ENCODE results near the gene SPATA31C1.
A peak's percentile ranks its signal among the peaks of the same experiment; 100 is the strongest.
"Not testable (repeated sequence)": the region's sequence is repeated elsewhere in the genome, so short reads cannot be mapped to it uniquely, and the experiment has no call there.

The SPATA31C1 gene

DNA sequence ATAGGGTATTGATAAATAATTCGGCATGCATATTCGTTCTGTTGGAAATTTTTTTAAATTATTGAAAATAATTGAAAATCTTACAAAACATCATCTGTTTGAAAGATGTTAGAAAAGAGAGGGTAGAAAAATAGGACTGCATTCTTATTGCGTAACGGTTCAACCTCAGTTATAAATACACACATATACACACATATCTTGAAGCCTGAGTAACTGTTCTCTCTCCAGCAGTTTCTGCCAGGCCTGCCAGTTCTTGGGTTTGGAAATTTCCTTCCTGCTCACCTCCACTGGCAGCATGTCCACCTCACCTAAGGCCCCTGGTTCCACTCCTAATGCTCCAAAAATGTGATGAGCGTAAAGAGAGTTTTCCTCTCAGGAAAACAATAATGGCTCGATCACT is 26.0 kb upstream of the SPATA31C1 start:
- DNase-seq (ENCODE audit: low read depth): no peak
- no peak overlapping the region for H3K4me3 ChIP-seq (ENCODE audit: low read length)
- TF ChIP-seq, protein P1, sequence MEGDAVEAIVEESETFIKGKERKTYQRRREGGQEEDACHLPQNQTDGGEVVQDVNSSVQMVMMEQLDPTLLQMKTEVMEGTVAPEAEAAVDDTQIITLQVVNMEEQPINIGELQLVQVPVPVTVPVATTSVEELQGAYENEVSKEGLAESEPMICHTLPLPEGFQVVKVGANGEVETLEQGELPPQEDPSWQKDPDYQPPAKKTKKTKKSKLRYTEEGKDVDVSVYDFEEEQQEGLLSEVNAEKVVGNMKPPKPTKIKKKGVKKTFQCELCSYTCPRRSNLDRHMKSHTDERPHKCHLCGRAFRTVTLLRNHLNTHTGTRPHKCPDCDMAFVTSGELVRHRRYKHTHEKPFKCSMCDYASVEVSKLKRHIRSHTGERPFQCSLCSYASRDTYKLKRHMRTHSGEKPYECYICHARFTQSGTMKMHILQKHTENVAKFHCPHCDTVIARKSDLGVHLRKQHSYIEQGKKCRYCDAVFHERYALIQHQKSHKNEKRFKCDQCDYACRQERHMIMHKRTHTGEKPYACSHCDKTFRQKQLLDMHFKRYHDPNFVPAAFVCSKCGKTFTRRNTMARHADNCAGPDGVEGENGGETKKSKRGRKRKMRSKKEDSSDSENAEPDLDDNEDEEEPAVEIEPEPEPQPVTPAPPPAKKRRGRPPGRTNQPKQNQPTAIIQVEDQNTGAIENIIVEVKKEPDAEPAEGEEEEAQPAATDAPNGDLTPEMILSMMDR (conservative IDR thresholded peaks at IDR 0.05; ENCODE audit: low read depth, low read length): no peak

DNA sequence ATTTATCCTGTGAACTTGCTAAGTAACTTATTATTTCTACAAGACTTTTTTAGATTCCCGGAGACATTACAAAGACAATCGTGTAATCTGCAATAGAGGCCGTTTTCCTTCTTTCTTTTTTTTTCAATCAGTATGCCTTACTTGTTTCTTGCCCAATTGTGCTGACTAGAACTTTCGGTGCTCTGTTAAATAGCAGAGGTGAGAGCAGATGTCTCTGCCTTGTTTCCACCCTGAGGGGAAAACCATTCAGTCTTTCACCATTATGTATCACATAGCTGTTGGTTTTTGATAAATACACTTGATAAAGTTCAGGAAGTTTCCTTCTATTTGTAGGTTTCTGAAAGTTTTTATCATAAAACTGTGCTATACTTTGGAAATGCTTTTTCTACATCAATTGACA is 24.8 kb upstream of the SPATA31C1 start:
- TF ChIP-seq, protein P1 (conservative IDR thresholded peaks at IDR 0.05; ENCODE audit: low read depth, low read length): no peak
- H3K4me3 ChIP-seq (ENCODE audit: low read length): no peak overlapping the region
- DNase-seq (ENCODE audit: low read depth): no peak

DNA sequence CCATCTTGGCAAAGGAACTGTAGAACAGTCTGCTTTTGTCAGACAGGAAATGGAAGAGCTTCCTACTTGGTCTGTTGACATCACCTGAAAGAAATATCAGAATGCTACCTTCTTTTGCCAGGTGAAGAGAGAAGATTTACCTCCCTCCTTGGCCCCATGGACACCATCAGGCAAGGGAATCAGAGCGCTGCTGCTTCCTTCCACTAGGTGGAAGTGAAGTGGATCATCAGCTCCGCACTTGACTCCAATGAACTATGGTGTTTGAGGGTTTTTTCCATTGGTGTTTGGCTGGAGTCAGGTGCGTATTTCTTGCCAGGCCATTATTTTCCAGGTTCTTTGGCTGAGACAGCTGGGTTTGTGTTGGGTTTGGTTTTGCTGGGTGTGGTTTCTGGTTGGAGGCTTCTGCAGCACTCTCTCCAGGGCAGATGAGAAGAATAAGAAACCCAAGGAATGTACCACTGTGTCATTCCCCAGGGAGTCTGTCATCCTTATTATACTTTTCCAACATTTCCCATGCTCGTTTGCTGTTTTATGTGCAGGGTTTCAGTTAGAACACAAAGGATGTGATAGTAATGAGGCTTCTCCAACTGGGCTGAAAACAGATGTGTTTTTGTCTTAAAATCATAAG is 22.6 kb upstream of the SPATA31C1 start:
- no peak overlapping the region for H3K4me3 ChIP-seq (ENCODE audit: low read length)
- TF ChIP-seq, protein P1 (conservative IDR thresholded peaks at IDR 0.05; ENCODE audit: low read depth, low read length): peak; percentile 5
- DNase-seq (ENCODE audit: low read depth): no peak

DNA sequence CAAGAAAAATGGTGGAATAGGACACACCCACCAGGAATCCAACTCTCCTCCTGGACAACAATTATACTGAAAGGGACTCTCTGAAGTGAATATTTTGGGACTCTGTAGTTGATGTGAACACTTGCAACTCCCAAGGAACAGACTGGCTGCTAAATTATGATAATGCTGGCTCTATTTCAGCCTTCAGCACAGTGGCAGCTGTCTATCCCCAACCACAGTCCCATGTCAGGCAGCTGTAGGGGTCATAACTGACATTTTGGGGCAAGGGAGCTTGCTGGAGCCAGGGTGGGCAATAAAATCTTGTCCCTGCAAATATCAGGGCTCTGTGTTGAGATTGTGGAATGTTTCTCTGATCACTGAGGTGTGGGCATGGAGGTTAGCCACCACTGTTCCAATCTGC is 20.9 kb upstream of the SPATA31C1 start:
- TF ChIP-seq, protein P1 (conservative IDR thresholded peaks at IDR 0.05; ENCODE audit: low read depth, low read length): no peak
- no peak for DNase-seq (ENCODE audit: low read depth)
- no peak overlapping the region for H3K4me3 ChIP-seq (ENCODE audit: low read length)

DNA sequence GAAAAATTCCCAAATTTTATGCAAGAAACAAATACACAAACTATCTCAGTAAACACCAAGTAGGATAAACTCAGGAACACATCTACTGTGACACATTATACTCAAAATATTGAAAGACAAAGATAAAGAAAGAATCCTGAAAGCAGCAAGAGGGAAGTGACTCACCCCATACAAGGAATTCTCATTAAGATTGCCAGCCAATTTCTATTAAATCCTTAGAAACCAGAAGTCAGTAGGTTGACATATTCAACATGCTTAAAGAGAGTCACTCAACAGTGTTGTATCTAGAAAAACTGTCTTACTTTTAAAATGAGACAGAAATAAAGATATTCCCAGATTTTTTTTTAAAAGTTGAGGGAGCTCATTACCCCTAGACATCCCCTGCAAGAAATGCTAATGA is 19.6 kb upstream of the SPATA31C1 start:
- no peak overlapping the region for H3K4me3 ChIP-seq (ENCODE audit: low read length)
- TF ChIP-seq, protein P1 (conservative IDR thresholded peaks at IDR 0.05; ENCODE audit: low read depth, low read length): no peak
- peak; percentile 10 for DNase-seq (ENCODE audit: low read depth)

DNA sequence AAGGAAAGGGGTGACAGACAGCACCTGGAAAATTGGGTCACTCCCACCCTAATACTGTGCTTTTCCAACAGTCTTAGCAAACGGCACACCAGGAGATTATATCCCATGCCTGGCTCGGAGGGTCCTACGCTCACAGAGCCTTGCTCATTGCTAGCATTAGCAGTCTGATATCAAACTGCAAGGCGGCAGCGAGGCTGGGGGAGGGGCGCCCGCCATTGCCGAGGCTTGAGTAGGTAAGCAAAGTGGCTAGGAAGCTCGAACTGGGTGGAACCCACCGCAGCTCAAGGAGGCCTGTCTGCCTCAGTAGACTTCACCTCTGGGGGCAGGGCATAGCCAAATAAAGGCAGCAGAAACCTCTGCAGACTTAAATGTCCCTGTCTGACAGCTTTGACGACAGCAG is 15.4 kb upstream of the SPATA31C1 start:
- H3K4me3 ChIP-seq (ENCODE audit: low read length); DNase-seq (ENCODE audit: low read depth): not testable (repeated sequence)

DNA sequence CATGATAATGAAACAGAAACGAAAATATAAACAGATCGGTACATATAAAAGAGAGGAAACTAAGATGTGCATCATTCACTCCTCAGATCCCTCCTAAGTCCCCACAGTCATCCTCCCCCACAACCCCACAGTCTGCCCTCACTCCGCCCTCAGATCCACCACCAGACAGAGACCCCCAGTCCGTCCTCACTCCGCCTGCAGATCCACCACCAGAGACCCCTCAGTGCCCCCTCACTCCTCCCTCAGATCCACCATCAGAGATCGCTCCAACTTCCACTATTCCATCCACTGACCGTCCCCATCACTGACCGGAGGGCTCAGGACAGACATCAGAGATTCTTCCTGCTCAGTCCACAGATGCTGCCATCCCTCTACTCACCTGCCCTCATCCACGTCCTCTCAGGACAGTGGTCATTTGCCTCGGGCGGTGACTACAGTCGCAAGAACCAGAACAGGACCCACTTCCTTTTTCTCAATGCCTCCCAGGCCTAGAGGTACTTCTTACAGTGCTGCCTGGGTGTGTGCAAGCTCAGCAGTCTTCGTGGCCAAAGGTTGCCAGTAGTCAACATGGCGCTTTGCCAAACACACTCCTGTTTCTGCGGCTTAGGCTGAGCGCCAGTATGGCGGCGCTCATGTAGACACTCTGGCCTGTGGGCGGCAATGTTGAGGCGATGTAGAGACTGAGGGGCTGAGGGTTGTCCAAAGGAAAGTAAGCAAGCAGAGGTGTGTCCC is 8.3 kb upstream of the SPATA31C1 start:
- no peak for DNase-seq (ENCODE audit: low read depth)
- H3K4me3 ChIP-seq (ENCODE audit: low read length): no peak overlapping the region
- TF ChIP-seq, protein P1 (conservative IDR thresholded peaks at IDR 0.05; ENCODE audit: low read depth, low read length): no peak
